HCT116 (cell line): ENCODE measurements around the gene BDH1.

ENCODE experiments used
- EGR1 ChIP-seq: IDR thresholded peaks from 2 replicates; pipeline ENCODE4 v1.6.1; 2012; ENCODE audit warnings: low read depth
- POLR2A ChIP-seq: IDR thresholded peaks from 2 replicates; pipeline ENCODE4 v1.7.0; 2011; ENCODE audit warnings: borderline replicate concordance; ENCODE audit not compliant: insufficient read depth, insufficient read length; ENCODE audit errors: extremely low read depth
- RAD21 ChIP-seq: IDR thresholded peaks from 2 replicates; pipeline ENCODE4 v1.6.1; 2012; ENCODE audit warnings: low read depth, mild to moderate bottlenecking
- SP1 ChIP-seq: IDR thresholded peaks from 2 replicates; pipeline ENCODE4 v1.6.1; 2012; ENCODE audit warnings: low read depth
- TF ChIP-seq, protein P1 (sequence below): IDR thresholded peaks from 2 replicates; pipeline ENCODE4 v1.6.1; 2012
- TF ChIP-seq, protein P2 (sequence below), 3 experiments: fragments of 200-600 bp in 1 of 3; sonication (generic) in 1 of 3; IDR thresholded peaks in 2 of 3; conservative IDR thresholded peaks in 1 of 3; 2 replicates each; pipeline ENCODE4 v1.5.1; 2012 to 2017; ENCODE audit warnings: low read depth in 2 of 3, low read length in 2 of 3, antibody characterized with exemption in 1 of 3, borderline replicate concordance in 1 of 3, control low read depth in 1 of 3, mild to moderate bottlenecking in 1 of 3, mixed read lengths in 1 of 3, mixed run types in 1 of 3, moderate library complexity in 1 of 3; ENCODE audit not compliant: insufficient read depth in 1 of 3

DNA sequence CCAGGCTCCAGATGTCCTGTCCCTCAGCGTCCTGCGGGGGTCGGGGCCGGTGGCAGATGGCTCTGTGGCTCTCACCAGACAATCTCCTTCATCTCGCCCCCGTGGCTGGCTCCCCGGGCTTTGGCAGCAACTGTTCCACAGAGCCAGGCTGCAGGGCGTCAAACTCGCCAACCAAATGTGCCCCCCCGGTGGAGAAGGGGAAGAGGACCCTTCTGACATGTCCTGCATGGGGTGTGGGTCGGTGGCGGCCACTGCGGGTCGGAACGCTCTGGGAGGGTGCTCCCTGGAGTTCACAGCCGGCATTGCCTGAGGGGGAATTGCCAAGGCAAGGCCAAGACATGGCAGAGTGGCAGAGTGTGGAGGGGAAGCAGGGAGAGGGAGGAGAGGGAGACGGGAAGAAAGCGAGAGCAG is 36.0 kb downstream of the BDH1 start:
- TF ChIP-seq SP1, result no peak
- no peak for TF ChIP-seq POLR2A
- TF ChIP-seq, protein P1, sequence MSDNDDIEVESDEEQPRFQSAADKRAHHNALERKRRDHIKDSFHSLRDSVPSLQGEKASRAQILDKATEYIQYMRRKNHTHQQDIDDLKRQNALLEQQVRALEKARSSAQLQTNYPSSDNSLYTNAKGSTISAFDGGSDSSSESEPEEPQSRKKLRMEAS, result no peak
- TF ChIP-seq RAD21, result no peak
- no peak for TF ChIP-seq EGR1
- TF ChIP-seq, protein P2, sequence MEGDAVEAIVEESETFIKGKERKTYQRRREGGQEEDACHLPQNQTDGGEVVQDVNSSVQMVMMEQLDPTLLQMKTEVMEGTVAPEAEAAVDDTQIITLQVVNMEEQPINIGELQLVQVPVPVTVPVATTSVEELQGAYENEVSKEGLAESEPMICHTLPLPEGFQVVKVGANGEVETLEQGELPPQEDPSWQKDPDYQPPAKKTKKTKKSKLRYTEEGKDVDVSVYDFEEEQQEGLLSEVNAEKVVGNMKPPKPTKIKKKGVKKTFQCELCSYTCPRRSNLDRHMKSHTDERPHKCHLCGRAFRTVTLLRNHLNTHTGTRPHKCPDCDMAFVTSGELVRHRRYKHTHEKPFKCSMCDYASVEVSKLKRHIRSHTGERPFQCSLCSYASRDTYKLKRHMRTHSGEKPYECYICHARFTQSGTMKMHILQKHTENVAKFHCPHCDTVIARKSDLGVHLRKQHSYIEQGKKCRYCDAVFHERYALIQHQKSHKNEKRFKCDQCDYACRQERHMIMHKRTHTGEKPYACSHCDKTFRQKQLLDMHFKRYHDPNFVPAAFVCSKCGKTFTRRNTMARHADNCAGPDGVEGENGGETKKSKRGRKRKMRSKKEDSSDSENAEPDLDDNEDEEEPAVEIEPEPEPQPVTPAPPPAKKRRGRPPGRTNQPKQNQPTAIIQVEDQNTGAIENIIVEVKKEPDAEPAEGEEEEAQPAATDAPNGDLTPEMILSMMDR (IDR thresholded peaks at IDR 0.05 in 2 of 3, conservative IDR thresholded peaks at IDR 0.05 in 1 of 3; ENCODE audit: borderline replicate concordance in 1 of 3, insufficient read depth in 1 of 3, low read depth in 2 of 3, low read length in 2 of 3), result 0 out of 6 replicates have a peak, but pooled peaks of 1 of the 3 experiments have one; percentile 16
